Measurements from ENCODE around the gene SKOR1.
A peak's percentile ranks its signal among the peaks of the same experiment; 100 is the strongest.

SKOR1 gene

DNA sequence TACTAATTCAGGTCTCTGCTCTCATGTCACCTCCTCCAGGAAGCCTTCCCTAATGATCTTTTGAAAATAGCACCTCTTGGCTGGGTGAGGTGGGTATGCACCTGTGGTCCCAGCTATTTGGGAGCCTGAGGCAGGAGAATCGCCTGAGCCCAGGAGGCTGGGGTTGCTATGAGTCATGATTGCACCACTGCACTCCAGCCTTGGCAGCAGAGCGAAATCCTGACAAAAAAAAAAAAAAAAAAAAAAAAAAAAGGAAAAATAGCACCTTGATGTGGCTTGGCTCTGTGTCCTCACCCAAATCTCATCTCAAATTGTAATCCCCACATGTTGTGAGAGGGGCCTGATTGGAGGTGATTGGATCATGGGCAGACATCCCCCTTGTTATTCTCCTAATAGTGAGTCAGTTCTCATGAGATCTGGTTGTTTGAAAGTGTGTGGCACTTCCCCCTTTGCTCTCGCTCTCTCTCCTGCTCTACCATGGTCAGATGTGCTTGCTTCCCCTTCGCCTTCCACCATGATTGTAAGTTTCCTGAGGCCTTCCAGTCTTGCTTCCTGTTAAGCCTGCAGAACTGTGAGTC lies 25.8 kb downstream of the SKOR1 start:
- no peak for DNase-seq (ENCODE audit: low read depth in 2 of 2)

DNA sequence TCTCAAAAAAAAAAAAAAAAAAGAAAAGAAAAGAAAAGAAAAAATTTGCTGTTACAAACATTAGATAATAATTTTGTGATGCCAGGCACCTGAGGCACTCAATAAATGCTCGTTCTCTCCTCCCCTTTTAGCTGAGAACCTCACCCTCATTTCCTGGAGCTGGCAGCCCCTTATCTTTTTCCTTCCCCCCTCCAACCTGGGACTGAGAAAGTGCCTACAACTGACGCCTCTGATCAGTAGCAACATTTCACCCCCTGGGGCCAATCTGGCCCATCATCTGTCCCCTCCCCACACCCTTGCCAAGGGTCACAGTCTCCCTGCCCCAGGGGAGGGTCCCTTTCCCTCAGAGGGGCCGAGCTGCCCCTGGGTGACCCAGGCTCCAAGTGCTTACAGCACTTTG lies 27.1 kb downstream of the SKOR1 start:
- DNase-seq (ENCODE audit: low read depth in 2 of 2), result no peak

GRCh38 chr15:67853454-67853853 lies 28.1 kb downstream of the SKOR1 start:
- DNase-seq (ENCODE audit: low read depth in 2 of 2), result no peak

- no peak for DNase-seq (ENCODE audit: low read depth in 2 of 2)
Observed at GRCh38 chr15:67854358-67854757, 29.0 kb downstream of the SKOR1 start.

- DNase-seq (ENCODE audit: low read depth in 2 of 2), result no peak
Observed at GRCh38 chr15:67855842-67856241, 30.5 kb downstream of the SKOR1 start.

DNA sequence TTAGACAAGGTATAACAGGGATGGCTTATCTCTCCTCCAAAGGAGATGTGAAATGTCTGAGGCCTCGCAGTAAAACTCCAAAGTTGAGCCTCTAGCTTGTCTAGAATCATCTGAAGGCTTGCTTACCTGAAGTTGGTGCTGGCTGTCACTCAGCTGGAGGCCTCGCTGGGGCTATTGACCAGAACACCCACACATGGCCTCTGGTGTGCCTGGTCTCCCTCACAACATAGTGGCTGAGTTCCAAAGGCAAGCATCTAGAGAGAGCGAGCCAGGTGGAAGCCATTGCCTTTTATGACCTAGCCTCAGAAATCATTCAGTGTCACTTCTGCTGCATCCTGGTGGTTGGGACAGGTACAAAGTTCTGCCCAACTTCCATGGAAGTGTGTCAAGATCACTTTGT lies 31.9 kb downstream of the SKOR1 start:
- DNase-seq (ENCODE audit: low read depth in 2 of 2), result no peak

DNA sequence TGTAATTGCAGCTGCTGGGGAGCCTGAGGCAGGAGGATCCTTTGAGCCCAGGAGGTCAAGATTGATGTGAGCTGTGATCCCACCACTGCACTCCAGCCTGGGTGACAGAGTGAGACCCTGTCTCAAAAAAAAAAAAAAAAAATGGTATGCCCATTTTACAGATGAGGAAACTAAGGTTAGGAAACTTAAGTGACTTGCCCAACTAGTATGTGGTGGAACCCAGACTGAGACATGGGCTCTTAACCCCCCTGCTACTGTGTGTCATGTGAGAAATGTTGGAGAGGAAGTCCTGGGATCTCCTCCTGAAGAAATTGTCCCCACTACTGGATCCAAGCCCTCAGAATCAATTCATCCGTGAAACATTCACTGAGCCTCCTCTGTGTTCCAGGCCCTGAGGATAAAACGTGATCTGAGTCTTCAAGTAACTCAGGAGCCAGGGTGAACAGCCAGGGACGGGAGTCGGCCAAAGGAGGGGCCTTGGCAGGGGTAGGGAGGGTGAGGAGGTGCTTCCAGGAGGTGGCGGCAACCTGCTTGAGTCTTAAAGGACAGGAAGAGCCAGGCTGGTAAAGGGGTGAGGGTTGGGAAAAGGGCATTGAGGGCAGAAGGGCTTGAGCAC lies 34.1 kb downstream of the SKOR1 start:
- DNase-seq (ENCODE audit: low read depth in 2 of 2), result no peak

- DNase-seq (ENCODE audit: low read depth in 2 of 2), result no peak
Observed at GRCh38 chr15:67861983-67862382, 36.7 kb downstream of the SKOR1 start.

DNA sequence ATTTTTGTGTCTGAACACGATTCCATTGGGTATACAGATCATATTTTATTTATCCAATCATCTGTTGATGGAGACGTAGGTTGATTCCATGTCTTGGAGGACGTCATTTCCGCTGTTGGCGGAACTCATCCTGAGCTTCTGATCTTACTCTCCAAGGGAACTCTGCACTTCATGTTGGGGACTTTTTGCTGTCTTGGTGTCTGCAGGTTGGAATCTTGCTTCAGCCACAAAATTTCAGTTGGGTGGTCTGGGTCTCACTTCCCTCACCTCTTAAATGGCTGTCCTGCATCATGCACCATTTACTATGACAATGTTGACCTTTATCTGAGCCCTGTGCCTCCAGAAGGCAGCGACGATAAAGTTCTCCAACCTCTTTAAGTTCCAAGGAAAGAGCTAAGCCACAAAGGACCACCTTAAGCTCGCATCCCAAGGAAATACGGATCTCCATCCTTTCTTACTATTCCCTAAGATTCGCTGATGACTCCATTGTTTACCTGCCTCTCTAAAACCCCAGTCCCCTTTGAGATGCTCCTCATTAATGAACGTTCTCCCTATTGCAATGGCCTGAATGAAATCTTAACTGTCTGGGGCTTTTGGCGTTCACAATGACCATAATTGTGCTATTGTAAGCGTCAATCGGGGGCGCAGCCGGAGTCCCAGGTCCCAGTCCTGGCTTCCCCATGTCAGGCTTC lies 37.6 kb downstream of the SKOR1 start:
- no peak for DNase-seq (ENCODE audit: low read depth in 2 of 2)

DNA sequence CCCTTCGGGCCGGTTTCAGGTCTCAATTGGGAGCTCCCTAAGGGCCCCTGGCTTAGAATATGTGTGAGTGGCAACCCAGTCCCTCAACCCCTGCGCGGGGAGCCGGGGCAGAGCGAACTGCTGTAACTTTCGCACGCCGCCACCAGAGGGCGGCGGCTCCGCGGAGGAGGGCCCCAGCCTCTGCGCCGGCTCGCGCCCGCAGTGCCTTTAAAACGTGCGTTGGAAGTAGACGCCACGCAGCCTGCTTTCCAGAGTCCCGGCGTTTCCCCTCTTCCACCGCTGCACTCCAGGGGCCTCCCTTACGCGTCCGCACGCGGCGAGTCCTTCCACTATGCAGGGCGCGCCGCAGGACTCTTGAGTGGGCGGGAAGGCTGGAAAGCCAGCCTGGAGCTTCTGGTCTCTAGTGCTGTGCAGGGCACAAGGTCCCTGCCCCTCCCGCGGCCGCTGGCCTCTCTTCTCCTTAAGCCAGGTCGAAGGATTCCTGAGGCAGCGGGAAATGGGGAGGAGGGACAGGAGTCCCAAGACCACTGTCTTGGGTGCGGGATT lies 38.2 kb downstream of the SKOR1 start:
- peak; percentile 51 to 56 for DNase-seq (ENCODE audit: low read depth in 2 of 2)

DNA sequence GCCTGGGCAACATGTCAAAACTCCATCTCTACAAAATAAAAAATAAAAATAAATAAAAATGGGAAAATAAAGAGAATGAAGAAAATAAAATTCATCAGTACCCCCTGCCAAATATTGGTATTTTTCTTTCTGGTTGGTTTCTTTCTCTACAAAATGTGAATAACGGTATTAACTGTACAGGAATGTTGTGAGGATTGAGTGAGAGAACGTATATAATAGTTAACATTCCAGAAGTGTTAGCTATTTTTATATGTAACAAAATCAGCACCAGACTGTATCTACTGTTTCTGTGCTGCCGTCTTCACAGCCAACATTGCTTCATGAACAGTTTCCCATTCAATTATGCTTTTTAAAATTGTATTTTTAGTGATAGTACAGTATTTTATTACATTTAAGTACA lies 40.0 kb downstream of the SKOR1 start:
- no peak for DNase-seq (ENCODE audit: low read depth in 2 of 2)

GRCh38 chr15:67865766-67866165 lies 40.5 kb downstream of the SKOR1 start:
- no peak for DNase-seq (ENCODE audit: low read depth in 2 of 2)

DNA sequence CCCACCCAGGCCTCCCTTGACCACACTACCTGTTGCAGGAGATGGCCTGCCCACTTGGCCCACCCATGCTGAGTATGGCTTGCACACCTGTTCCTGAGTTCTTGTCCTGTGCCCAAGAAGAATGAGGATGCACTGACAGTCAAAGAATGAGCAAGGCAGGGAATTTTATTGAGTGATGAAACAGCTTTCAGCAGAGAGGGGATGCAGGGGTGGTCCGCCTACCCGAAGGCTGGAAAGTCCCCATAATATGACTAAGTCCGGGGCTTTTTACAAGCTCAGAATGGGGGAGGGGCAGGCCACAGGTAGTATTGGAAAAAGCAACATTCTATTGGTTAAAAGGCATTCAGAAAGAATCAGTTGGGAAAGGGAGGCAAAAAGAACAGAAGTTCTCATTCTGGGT lies 44.4 kb downstream of the SKOR1 start:
- DNase-seq (ENCODE audit: low read depth in 2 of 2), result no peak

DNA sequence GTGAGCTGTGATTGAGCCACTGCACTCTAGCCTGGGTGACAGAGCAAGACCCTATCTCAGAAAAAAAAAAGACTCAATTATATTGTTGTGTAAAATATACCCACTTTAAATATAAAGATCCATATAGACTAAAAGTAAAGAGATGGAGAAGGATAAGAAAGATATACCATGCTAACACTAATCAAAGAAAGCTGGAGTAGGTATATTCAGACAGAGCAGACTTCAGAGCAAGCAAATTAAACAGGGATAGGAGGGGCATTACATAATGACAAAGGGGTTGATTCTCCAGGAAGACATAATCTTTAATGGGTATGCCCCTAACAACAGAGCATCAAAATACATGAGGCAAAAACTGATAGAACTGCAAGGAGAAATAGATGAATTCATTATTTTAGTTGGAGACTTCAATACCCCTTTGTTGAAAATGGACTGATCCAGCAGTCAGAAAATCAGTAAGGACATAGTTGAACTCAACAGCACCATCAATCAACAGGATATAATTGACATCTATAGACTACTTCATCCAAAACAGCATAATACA lies 45.6 kb downstream of the SKOR1 start:
- no peak for DNase-seq (ENCODE audit: low read depth in 2 of 2)

GRCh38 chr15:67873777-67874176 lies 48.5 kb downstream of the SKOR1 start:
- no peak for DNase-seq (ENCODE audit: low read depth in 2 of 2)

DNA sequence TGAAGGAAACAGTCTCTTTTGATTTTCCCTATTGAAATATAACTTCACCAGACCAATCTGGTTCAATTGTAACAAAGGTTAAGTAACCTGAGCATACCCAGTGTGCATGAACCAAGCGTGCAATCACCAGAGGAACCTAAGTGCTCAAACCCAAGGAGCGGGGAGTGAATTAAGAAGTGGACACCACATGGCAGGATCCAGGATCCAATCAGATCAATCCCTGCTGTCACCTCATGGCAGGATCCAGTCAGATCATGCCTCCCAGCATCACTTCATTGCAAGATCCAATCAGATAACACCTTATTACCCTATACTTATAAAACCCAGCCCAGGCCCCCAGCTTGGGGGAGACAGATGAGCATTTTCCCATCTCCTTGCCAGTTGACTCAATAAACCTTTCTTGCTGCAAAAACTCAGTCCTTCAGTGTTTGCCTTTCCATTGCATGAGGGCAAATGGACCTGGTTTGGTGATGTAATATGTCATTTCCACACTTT lies 53.5 kb downstream of the SKOR1 start:
- DNase-seq (ENCODE audit: low read depth in 2 of 2), result no peak

DNA sequence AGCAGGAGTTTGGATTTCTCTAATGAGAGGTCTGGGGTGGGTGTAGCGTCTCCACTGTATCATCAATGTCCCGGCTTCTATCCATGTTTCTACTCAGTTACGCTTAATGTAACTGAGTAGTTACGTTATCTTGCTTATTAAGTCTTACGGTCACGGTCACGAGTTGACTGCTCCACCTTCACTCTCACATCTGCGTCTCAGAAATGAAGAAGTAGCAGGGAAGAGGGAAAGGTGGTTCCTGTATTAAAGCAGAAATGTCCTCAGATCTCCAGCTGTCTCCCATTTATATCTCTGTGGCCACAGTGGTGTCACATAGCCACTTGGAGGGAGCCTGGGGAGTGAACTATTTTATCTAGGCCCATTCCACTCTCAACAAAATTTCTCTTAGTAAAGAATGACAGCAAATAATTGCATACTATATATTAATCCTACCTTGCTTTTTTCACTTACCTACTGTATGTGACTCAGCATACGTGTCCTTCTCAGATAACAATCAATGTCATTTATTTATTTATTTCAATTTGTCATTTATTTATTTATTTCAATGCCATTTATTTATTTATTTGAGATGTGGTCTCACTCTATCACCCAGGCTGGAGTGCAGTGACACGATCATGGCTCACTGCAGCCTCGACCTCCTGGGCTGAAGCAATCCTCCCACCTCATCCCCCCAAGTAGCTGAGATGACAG lies 54.3 kb downstream of the SKOR1 start:
- no peak for DNase-seq (ENCODE audit: low read depth in 2 of 2)

DNA sequence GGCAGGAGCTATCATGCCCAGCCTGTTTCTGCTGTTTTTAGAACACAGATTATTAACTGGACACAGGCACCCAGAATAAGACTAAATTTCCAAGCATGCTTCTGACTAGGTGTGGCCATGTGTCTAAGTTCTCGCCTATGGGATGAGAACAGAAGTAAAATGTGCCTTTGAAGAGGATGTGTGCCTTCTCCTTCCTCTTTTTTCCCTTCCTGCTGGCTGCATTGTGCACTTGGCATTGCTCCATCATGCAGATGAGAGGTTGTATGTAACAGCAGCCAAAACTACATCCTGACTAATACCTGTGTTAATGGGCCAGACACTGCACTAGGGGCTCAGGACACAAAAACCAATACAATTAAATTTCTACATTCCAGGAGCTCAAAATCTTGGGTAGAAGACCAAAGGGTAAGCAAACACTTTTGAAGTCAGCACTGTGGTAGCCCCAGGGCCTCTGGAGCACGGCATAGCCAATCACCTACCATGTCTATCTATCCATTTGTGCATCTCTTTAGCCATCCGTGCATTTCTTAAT lies 55.4 kb downstream of the SKOR1 start:
- DNase-seq (ENCODE audit: low read depth in 2 of 2), result no peak

DNA sequence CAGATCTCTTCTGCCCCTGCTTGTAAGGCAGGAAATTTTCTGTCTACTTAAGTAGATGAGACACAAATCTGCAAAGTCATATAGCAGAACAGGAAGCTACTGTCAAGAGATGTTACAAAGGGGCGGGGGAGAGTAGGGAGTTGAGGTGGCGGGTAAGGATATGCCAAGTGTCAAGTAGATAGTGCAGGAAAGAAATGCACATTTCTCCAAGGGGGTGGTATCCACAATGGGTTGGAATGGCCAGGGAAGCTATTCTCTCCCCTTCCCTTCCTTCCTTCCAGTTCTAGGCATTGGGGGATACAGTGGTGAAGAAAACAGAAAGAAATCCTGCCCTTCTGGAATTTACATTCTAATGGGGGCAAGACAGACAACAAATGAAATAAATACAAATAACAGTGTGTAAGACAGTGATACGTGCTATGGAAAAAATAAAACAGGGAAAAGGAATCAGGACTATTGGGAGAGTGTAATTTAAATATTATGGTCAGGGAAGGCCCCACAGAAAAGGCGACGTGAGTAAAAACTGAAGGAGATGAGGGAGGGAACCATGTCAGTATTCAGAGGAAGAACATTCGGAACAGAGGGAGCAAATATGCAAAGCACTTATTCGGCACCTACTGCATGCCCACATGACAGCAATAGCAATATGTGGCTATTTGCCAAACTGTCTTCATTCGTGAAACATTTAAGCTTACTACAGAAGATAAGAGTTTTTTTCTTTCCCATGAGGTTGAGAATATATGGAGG lies 57.4 kb downstream of the SKOR1 start:
- DNase-seq (ENCODE audit: low read depth in 2 of 2), result no peak

DNA sequence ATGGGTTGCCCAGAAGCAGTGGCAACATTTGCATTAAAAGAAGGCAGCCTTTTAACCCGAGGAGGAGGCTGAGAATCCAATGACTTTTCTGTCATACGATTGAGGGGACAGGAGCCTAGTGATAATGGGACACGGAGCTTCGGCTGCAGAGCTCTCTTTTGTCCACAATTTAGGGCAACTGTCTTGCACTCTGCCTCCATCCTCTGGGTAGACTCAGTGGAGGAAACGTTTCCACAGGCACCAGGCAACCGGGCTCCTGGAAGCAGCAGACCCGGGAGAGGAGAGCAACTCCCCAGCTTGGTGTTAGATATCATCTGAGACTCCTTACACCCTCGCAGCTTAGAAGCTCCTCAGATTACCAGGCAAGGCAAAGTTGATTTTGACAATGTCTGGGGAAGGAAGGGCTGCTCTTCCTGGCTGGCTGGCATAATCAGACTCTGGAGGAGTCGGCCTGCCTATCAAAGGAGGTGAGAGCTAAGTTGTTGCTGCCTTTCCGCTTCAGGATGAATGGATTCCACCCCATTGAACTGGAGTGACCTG lies 58.0 kb downstream of the SKOR1 start:
- no peak for DNase-seq (ENCODE audit: low read depth in 2 of 2)

GRCh38 chr15:67884009-67884408 lies 58.7 kb downstream of the SKOR1 start:
- DNase-seq (ENCODE audit: low read depth in 2 of 2), result no peak

Measured in stimulated activated CD4-positive, alpha-beta T cell treated with anti-CD3 and anti-CD28 coated beads, Interleukin-15, amount 100 ng/mL, for 48 hours (primary cell).